GM12864 (cell line): ENCODE measurements around the gene AANAT.

Experiments used
- DNase-seq: peaks from one replicate; pipeline ENCODE4 v3.0.0-alpha.2; 2011; ENCODE audit warnings: low read depth
- H3K4me3 ChIP-seq: 2 replicates; pipeline ENCODE4 v1.5.1; 2011; ENCODE audit warnings: mild to moderate bottlenecking, low read depth, low read length, control low read depth
- CTCF ChIP-seq: IDR thresholded peaks from 2 replicates; pipeline ENCODE4 v1.5.1; 2011; ENCODE audit warnings: low read depth, mild to moderate bottlenecking, moderate library complexity, low read length, control low read depth, inconsistent platforms; ENCODE audit errors: missing control alignments

AANAT gene

GRCh38 chr17:76427501-76428231, 39.7 kb upstream of the AANAT start:
- no peak for DNase-seq
- H3K4me3 ChIP-seq = no peak overlapping the region
- no peak for TF ChIP-seq CTCF

DNA sequence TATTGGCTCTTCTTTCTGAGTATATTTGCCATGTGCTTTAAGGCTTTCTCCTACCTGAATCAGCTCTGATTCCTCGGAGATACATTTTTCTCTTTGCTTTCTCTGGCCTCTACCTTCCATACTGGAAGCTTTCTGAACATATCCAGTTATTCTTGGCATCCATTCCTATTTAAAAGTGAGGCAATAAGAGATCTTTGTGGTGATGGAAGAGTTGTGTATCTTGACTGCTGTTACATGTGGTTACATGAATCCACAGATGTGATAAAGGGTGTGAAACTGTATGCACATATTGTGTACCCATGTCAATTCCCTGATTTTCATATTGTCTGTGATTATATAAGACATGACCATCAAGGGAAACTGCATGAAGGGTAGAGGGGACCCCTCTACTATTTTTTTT, 38.9 kb upstream of the AANAT start:
- no peak for TF ChIP-seq CTCF
- no peak for DNase-seq
- no peak overlapping the region for H3K4me3 ChIP-seq

GRCh38 chr17:76431509-76431908, 35.9 kb upstream of the AANAT start:
- no peak for TF ChIP-seq CTCF
- DNase-seq = no peak
- H3K4me3 ChIP-seq = no peak overlapping the region

DNA sequence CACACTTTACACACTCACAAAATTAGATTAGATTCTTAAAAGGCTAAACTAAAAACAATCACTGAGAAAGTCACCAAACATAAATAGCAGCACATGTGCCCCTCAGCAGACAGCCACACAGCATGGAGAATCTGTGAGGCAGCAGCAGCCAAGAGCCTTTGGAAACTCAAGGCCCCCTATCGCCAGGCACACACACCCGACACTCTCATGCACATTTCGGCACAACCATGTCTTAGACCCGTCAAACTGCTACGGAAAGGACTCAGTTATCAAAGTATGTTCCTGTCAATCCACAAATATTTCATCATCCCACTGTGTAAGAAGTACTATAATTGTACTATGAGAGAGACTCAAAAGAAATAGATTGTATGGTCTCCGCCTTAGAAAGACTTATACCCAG, 35.4 kb upstream of the AANAT start:
- TF ChIP-seq CTCF = no peak
- no peak for DNase-seq
- no peak overlapping the region for H3K4me3 ChIP-seq

DNA sequence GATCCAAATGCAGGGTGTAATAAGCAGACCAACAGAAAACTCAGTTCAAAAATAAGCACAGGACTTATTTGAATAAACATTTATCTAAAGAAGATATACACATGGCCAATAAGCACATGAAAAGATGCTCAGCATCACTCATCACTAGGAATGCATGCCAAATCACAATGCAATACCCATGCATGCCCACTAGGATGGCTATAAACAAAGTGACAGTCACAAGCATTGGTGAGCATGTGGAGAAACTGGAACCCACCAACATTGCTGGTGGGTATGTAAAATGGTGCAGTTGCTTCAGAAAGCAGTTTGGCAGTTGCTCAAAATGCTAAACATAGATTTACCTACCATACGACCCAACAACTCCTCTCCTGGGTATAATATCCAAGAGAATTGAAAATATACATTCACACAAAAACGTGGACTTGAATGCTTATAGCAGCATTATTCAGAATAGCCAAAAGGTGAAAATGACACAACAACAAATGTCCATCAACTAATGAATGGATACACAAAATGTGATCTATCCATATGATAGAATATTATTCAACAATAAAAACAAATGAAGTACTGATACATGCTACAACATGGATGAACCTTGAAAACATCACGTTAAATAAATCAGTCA, 34.6 kb upstream of the AANAT start:
- TF ChIP-seq CTCF = peak; percentile 72
- no peak overlapping the region for H3K4me3 ChIP-seq
- DNase-seq = no peak

DNA sequence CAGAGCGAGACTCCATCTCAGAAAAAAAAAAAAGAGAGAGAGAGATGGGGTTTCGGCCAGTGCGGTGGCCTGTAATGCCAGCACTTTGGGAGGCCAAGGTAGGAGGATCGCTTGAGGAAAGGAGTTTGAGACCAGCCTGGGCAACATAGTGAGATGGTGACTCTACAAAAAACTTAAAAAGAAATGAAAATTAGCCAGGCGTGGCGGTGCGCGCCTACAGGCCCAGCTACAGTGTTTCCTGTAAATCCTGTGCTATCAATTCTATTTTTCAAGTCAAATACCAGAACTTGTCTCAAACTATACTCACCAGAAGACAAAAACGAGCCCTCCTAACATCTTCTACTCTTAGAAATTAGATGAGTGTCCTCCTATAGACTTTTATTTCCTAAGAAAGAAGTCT, 33.7 kb upstream of the AANAT start:
- TF ChIP-seq CTCF = no peak
- DNase-seq = no peak
- H3K4me3 ChIP-seq = no peak overlapping the region

GRCh38 chr17:76434870-76435269, 32.5 kb upstream of the AANAT start:
- DNase-seq = no peak
- TF ChIP-seq CTCF = no peak
- H3K4me3 ChIP-seq = no peak overlapping the region
